NCI-H2196 (cell line): ENCODE data around the gene LINGO3.

Experiments
- DNase-seq: peaks from one replicate; lab custom pipeline; 2025; ENCODE audit not compliant: unreplicated experiment; lab: John Stamatoyannopoulos, UW

Gene LINGO3

DNA sequence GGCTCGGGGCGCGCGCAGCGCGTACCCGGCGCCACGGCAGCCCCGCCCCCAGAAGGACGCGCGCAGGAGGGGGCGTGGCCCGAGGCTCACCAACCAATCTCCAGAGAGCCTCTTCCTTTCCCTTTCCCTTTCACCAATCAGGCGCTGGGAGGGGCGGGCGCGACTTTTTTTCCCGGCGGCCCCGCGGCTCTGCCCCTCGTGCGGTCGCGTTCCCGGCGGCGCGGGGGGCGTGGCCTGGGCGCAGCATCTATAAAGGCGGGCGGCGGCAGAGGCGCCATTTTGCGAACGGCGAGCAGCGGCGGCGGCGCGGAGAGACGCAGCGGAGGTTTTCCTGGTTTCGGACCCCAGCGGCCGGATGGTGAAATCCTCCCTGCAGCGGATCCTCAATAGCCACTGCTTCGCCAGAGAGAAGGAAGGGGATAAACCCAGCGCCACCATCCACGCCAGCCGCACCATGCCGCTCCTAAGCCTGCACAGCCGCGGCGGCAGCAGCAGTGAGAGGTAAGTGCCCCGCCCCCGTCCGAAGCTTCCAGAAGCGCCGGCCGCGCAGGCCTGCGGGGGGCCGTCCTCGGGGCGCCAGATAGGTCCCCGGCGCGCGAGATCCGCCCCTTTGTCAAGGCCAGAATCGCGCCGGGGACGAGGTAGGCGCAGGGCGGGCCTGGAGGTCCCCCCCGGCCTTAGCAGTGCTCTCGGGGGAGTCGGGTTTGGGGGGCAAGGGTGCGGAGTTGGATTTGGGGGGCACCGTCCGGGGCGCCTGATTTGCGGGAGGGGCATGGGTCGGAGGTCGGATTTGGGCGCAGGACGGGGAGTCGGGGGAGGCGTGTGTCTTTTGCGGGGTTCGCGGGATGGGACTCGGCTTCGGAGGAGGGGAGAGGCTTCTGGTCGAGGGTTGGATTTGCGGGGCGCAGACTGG is 38.5 kb downstream of the LINGO3 start:
- peak; percentile 95 for DNase-seq

GRCh38 chr19:2268861-2269243 is 39.1 kb downstream of the LINGO3 start:
- no peak for DNase-seq

GRCh38 chr19:2268480-2268830 is 39.5 kb downstream of the LINGO3 start:
- no peak for DNase-seq

GRCh38 chr19:2266183-2266993 is 41.6 kb downstream of the LINGO3 start:
- DNase-seq = peak; percentile 66

DNA sequence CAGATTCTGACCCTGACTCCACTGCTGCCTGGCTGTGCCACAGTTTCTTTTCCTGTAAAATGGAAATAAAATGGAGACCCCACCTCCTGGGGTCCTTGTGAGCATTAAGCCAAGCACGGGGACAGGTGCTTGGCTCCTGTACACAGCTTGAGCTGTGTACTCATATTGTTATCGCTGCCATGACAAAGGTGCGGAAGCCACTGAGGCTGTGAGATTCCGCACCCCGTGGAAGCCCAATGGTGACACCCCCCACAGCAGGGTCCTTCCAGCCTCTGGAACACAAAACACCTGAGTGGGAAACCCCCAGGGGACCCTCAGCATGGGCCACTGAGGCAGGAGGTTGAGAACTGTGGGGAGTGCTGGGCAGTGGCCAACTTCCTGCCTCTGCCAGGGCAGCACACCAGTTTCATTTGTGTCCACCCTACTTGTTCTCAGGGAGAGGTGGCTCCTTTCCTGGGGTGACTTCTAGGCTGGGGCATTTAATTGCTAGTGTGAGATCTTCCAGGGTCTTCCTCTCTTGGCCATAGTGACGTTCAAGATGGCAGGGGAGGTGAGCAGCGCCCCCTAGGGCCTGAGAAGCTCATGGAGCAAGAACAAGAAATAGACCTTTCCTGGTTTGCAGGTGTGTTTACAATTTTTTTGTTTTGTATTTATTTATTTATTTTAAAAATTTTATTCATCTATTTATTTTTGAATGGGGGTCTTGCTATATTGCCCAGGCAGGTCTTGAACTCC is 46.3 kb downstream of the LINGO3 start:
- no peak for DNase-seq

DNA sequence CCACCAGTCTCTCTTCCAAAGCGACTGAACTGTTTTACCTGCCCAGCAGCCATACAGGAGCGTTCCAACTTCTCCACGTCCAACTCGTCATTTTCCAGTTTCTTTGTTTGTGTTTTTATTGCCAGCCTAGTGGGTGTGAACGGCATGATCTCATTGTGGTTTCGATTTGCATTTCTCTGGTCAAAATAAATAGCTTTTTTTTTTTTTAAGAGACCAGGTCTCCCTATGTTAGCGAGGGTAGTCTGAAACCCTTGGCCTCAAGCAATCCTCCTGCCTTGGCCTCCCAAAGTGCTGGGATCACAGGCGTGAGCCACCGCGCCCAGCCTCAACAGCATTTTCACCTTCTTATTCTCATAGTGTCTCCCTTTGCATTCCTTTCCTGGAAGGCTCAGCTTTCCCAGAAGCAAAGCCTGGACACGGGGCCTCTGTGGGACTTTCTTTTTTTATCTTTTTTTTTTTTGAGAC is 47.6 kb downstream of the LINGO3 start:
- DNase-seq = no peak

- DNase-seq = no peak
These were observed 48.6 kb downstream of the LINGO3 start for GRCh38 chr19:2259336-2259735.
